Testis (tissue), 3 donors: ENCODE measurements around the gene IFFO2. TPM values are rescaled to one million over a fixed set of nuclear protein-coding genes. Genes with fewer than 3 reads are reported as not detected.
"Not testable (repeated sequence)": the region's sequence is repeated elsewhere in the genome, so short reads cannot be mapped to it uniquely, and the experiment has no call there.

Experiments used
- DNase-seq: peaks from one replicate; pipeline ENCODE4 v3.0.0-alpha.2; 2019
- H3K27ac ChIP-seq, 2 donors: fragments of 200-600 bp; sonication (generic); one replicate each; pipeline ENCODE4 v1.5.1; 2019
- H3K27me3 ChIP-seq: fragments of 200-600 bp; sonication (generic); one replicate; pipeline ENCODE4 v1.5.1; 2019
- H3K36me3 ChIP-seq: fragments of 200-600 bp; sonication (generic); one replicate; pipeline ENCODE4 v1.5.1; 2017; ENCODE audit warnings: low read depth; ENCODE audit errors: missing control alignments
- H3K4me1 ChIP-seq: fragments of 200-600 bp; sonication (generic); one replicate; pipeline ENCODE4 v1.5.1; 2019
- H3K4me3 ChIP-seq, 2 donors: fragments of 200-600 bp; sonication (generic); one replicate each; pipeline ENCODE4 v1.5.1; 2017 to 2019
- H3K9me3 ChIP-seq: fragments of 200-600 bp; sonication (generic); one replicate; pipeline ENCODE4 v1.5.1; 2017
- POLR2A ChIP-seq: fragments of 450-650 bp; IDR thresholded peaks from one replicate; pipeline ENCODE4 v1.6.1; 2017; ENCODE audit warnings: antibody characterized with exemption, mild to moderate bottlenecking, moderate library complexity
- WGBS, 2 donors: methylation state at CpG; one replicate each; pipeline ENCODE4 v1.1.5; 2018; 5-methylcytosine and 5-hydroxymethylcytosine counted together
- intact Hi-C: fragments of 100-400 bp; cut with DNase I; formaldehyde crosslinking; loops from one replicate; pipeline ENCODE4 v1.15.1; 2023; ENCODE audit warnings: low total_unique reads
- polyA plus RNA-seq: library from polyadenylated mRNA; stranded (reverse); fragments of 350-450 nt; fragmentation: Illumina TruSeq; extraction: RNeasy Lipid Tissue Mini Kit (QIAGEN cat#74804); gene quantifications from one replicate; pipeline ENCODE4 v1.2.3, GENCODE V29; 2014; ENCODE audit warnings: low read depth, low replicate concordance; ENCODE audit not compliant: insufficient read depth
- total RNA-seq, 2 donors: library from RNA; depleted of rRNA; stranded (reverse); fragments of >200 nt; gene quantifications; one replicate each; pipeline ENCODE4 v1.2.3, GENCODE V29; 2016
- TF ChIP-seq, protein P1 (sequence below), 3 experiments: fragments of 450-650 bp in 2 of 3; fragments of 200-600 bp in 1 of 3; sonication (generic) in 1 of 3; IDR thresholded peaks; one replicate each; pipeline ENCODE4 v1.5.1; 2016 to 2019; ENCODE audit warnings: antibody characterized with exemption in 3 of 3, mild to moderate bottlenecking in 2 of 3, moderate library complexity in 1 of 3

IFFO2 gene
- total and polyA plus RNA-seq, 3 donors from 2014 or later = 5.0 to 8.5 (median 5.6) TPM

DNA sequence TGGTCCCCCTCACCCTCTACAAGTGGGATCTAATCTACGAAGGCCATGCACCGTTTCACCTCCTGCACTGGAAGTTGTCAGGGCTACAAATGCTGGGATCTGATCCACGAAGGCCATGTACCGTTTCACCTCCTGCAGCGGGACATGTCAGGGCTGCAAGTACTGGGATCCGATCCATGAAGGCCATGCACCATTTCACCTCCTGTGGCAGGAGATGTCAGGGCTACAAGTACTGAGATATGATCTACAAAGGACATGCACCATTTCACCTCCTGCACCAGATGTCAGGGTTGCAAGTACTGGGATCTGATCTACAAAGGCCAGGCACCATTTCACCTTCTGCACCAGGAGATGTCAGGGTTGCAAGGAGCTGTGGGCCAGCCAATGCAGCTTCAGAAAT lies 61.2 kb downstream of the IFFO2 start:
- Histone ChIP-seq H3K27me3 (no peaks in the 10 kb centered on the region), H3K36me3 (no peaks in the 10 kb centered on the region), H3K27ac (no peak overlapping the region), H3K9me3 (no peaks in the 10 kb centered on the region), H3K4me3 (no peak overlapping the region), H3K4me1 (peaks cover 5% of the 10 kb centered on the region)
- 79 to 86% methylated on average over 6 of the region's 6 CpGs for WGBS, 2 donors
- DNase-seq = no peak
- no peak for TF ChIP-seq POLR2A
- TF ChIP-seq, protein P1, sequence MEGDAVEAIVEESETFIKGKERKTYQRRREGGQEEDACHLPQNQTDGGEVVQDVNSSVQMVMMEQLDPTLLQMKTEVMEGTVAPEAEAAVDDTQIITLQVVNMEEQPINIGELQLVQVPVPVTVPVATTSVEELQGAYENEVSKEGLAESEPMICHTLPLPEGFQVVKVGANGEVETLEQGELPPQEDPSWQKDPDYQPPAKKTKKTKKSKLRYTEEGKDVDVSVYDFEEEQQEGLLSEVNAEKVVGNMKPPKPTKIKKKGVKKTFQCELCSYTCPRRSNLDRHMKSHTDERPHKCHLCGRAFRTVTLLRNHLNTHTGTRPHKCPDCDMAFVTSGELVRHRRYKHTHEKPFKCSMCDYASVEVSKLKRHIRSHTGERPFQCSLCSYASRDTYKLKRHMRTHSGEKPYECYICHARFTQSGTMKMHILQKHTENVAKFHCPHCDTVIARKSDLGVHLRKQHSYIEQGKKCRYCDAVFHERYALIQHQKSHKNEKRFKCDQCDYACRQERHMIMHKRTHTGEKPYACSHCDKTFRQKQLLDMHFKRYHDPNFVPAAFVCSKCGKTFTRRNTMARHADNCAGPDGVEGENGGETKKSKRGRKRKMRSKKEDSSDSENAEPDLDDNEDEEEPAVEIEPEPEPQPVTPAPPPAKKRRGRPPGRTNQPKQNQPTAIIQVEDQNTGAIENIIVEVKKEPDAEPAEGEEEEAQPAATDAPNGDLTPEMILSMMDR (IDR thresholded peaks at IDR 0.05) = no peak
- intact Hi-C loops = no loop called here

DNA sequence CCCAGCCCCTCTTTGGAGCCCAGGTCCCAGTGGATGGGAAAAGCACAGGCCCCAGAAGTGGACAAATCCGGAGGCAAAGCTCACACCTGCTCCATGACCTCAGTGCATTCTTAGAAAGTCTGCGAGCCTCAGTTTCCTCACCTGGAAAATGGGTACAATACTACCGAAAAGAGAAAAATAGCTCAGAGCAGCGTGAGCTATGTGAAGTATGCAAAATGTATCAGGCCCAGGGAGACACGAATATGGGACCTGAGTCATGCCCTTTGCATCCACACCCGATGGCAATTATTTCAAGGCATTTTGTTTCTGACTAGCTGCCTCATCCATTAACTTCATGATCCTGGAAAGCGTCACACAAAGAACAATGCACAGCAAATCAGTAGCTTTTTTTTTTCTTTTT lies 63.4 kb downstream of the IFFO2 start:
- 89 to 92% methylated on average over 7 of the region's 7 CpGs for WGBS, 2 donors
- intact Hi-C loops = no loop called here
- no peak for TF ChIP-seq POLR2A
- TF ChIP-seq, protein P1 (IDR thresholded peaks at IDR 0.05) = no peak

DNA sequence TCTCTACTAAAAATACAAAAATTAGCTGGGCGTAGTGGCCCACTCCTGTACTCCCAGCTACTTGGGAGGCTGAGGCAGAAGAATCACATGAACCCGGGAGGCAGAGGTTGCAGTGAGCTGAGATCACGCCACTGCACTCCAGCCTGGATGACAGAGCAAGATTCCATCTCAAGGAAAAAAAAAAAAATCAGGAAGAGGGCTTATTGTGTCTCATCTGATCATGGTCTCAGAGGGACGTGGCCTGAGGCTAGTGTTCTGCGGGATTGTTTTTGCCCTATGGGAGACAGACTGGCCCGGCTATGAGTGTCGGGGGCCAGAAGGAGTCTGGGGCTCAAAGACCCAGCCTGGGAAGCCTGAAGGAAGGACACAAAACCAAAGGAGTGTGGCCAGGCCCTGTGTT lies 64.6 kb downstream of the IFFO2 start:
- intact Hi-C loops, H3K27ac ChIP-seq, H3K9me3 ChIP-seq, DNase-seq, H3K27me3 ChIP-seq, H3K4me3 ChIP-seq, H3K36me3 ChIP-seq, H3K4me1 ChIP-seq: not testable (repeated sequence)
- 83 to 86% methylated on average over 7 of the region's 7 CpGs for WGBS, 2 donors

More for the DNA sequence above, 63.4 kb downstream of the IFFO2 start:
- no peak for DNase-seq
- peaks cover 5% of the 10 kb centered on the region for H3K4me1 ChIP-seq
- H3K27ac ChIP-seq = no peak overlapping the region
- no peaks in the 10 kb centered on the region for H3K9me3 ChIP-seq
- H3K36me3 ChIP-seq = no peaks in the 10 kb centered on the region
- no peak overlapping the region for H3K4me3 ChIP-seq
- H3K27me3 ChIP-seq = no peaks in the 10 kb centered on the region

DNA sequence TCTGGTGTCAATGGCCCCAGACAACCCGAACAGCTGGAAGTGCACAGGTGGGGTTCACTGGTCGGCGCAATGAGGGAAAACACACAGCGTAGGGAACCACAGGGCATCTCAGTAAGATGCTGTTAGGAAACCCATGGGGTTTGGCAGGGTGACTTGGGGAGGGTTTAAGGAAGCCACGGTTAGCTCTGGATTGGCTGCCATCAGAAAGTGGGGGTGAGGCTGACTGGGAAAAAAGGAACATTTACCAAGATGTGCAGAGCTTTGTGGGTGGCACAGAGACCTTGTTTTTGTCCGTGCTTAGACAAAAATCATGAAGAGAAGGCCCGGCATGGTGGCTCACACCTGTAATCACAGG lies 65.1 kb downstream of the IFFO2 start:
- H3K4me1 ChIP-seq = peaks cover 5% of the 10 kb centered on the region
- H3K9me3 ChIP-seq = no peaks in the 10 kb centered on the region
- no peak overlapping the region for H3K27ac ChIP-seq
- H3K4me3 ChIP-seq = no peak overlapping the region
- intact Hi-C loops = no loop called here
- no peak for DNase-seq
- TF ChIP-seq, protein P1 (IDR thresholded peaks at IDR 0.05) = no peak
- no peak for TF ChIP-seq POLR2A
- no peaks in the 10 kb centered on the region for H3K36me3 ChIP-seq
- 94 to 95% methylated on average over 7 of the region's 7 CpGs for WGBS, 2 donors
- no peaks in the 10 kb centered on the region for H3K27me3 ChIP-seq

DNA sequence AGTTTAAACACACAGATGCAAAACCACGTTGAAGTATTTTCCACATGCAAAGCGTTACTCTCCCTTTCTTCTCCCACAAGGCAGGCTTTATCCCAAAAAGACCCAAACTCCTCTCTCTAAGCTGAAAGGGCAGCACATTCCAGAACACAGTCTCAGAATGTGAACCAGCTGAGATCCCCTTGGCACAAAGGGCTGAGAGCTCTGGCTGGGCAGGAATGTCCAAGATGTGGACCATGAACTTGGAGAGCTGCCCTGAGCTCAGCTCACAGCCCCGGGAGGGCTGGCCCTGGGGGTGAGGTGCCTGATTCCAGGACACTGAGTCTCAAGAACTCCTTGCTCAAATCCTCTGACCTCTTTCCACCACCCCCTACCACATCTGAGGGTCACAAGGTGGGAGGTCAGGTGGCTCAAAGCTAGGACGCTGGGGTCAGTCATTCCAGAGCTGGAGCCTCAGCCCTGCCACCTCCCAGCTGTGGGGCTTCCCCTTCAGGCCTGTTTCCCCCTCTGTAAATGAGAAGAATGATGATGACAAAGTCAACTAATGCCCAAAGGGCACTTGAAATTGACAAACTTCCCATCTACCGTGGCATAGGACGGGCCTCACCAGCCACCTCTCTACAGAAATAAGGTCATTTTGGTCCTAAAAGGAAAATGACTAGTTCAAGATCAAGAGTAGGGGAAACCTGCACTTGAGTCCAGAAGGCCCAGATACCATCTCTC lies 65.6 kb downstream of the IFFO2 start:
- TF ChIP-seq, protein P1 (IDR thresholded peaks at IDR 0.05) = no peak
- TF ChIP-seq POLR2A = no peak
- intact Hi-C loops = no loop called here
- Histone ChIP-seq H3K9me3 (no peaks in the 10 kb centered on the region), H3K4me3 (no peak overlapping the region), H3K36me3 (no peaks in the 10 kb centered on the region), H3K4me1 (peaks cover 5% of the 10 kb centered on the region), H3K27me3 (no peaks in the 10 kb centered on the region), H3K27ac (no peak overlapping the region)
- DNase-seq = no peak
- WGBS, 2 donors = 56 to 73% methylated on average over 4 to 6 of the region's 6 CpGs
